Karpas-422 (cell line): ENCODE results near the gene WDPCP. TPM values are rescaled to one million over a fixed set of nuclear protein-coding genes. Genes with fewer than 3 reads are reported as not detected.

Source experiments
- DNase-seq: peaks from one replicate; pipeline ENCODE4 v3.0.0-alpha.2; 2015
- H2AFZ ChIP-seq: fragments of 200-600 bp; sonication (generic); 2 replicates; pipeline ENCODE4 v1.6.1; 2014; ENCODE audit warnings: antibody characterized with exemption, low read length, mixed read lengths
- H3K27ac ChIP-seq: fragments of 200-600 bp; sonication (generic); 2 replicates; pipeline ENCODE4 v1.5.1; 2014; ENCODE audit warnings: mild to moderate bottlenecking, low read length, moderate library complexity
- H3K27me3 ChIP-seq: fragments of 200-600 bp; sonication (generic); 2 replicates; pipeline ENCODE4 v1.6.1; 2014; ENCODE audit warnings: low read length, mixed read lengths
- H3K36me3 ChIP-seq: fragments of 200-600 bp; sonication (generic); 2 replicates; pipeline ENCODE4 v1.6.1; 2014; ENCODE audit warnings: low read length, mixed read lengths; ENCODE audit not compliant: insufficient read depth
- H3K4me1 ChIP-seq: fragments of 200-600 bp; sonication (generic); 2 replicates; pipeline ENCODE4 v1.6.1; 2014; ENCODE audit warnings: mild to moderate bottlenecking, low read length, mixed read lengths
- H3K4me2 ChIP-seq: fragments of 200-600 bp; sonication (generic); 2 replicates; pipeline ENCODE4 v1.6.1; 2014; ENCODE audit warnings: low read length, low read depth, mild to moderate bottlenecking; ENCODE audit not compliant: poor library complexity, severe bottlenecking
- H3K4me3 ChIP-seq: fragments of 200-600 bp; sonication (generic); 2 replicates; pipeline ENCODE4 v1.5.1; 2014; ENCODE audit warnings: mild to moderate bottlenecking, antibody characterized with exemption, low read length, mixed read lengths
- H3K79me2 ChIP-seq: fragments of 200-600 bp; sonication (generic); 2 replicates; pipeline ENCODE4 v1.6.1; 2014; ENCODE audit warnings: mild to moderate bottlenecking, low read length, mixed read lengths
- H3K9ac ChIP-seq: fragments of 200-600 bp; sonication (generic); 2 replicates; pipeline ENCODE4 v1.6.0; 2014; ENCODE audit warnings: low read length
- H3K9me2 ChIP-seq: fragments of 200-600 bp; sonication (generic), shearing (Covaris generic); replicated peaks from 2 replicates; pipeline ENCODE4 v1.6.0; 2014; ENCODE audit warnings: mild to moderate bottlenecking, low read length, moderate library complexity; ENCODE audit not compliant: insufficient read depth
- H3K9me3 ChIP-seq: fragments of 300-700, 200-600 bp; sonication (generic); 2 replicates; pipeline ENCODE4 v1.6.1; 2014; ENCODE audit warnings: low read length, mixed read lengths
- H4K20me1 ChIP-seq: fragments of 200-600 bp; sonication (generic); 2 replicates; pipeline ENCODE4 v1.6.1; 2014; ENCODE audit warnings: mild to moderate bottlenecking, antibody characterized with exemption, low read length, low read depth; ENCODE audit not compliant: insufficient read depth
- total RNA-seq: library from RNA; depleted of rRNA; stranded (reverse); fragments of >200 nt; shearing (Covaris generic); gene quantifications from 2 replicates; pipeline ENCODE4 v1.2.3, GENCODE V29; 2014; ENCODE audit warnings: low replicate concordance

The WDPCP gene
- total RNA-seq, 1 experiment from 2014 or later: 20.8 TPM

GRCh38 chr2:63463142-63463541 is 125.1 kb downstream of the WDPCP start:
- no peaks in the 10 kb centered on the region for H3K79me2 ChIP-seq
- no peaks in the 10 kb centered on the region for H3K9me2 ChIP-seq
- H3K4me1 ChIP-seq: no peaks in the 10 kb centered on the region
- peaks cover 4% of the 10 kb centered on the region; the same call in 1 of the 2 replicates for H3K9me3 ChIP-seq
- H4K20me1 ChIP-seq: no peaks in the 10 kb centered on the region
- H3K27me3 ChIP-seq: no peaks in the 10 kb centered on the region
- no peak overlapping the region for H3K4me3 ChIP-seq
- H3K36me3 ChIP-seq: no peaks in the 10 kb centered on the region
- H3K9ac ChIP-seq: no peak overlapping the region
- DNase-seq: no peak
- no peak overlapping the region for H2AFZ ChIP-seq
- H3K4me2 ChIP-seq: no peak overlapping the region
- no peak overlapping the region for H3K27ac ChIP-seq

GRCh38 chr2:63446658-63447057 is 141.6 kb downstream of the WDPCP start:
- H3K4me1 ChIP-seq: no peaks in the 10 kb centered on the region
- no peak overlapping the region for H3K4me2 ChIP-seq
- no peaks in the 10 kb centered on the region for H4K20me1 ChIP-seq
- no peaks in the 10 kb centered on the region for H3K9me3 ChIP-seq
- no peak overlapping the region for H3K4me3 ChIP-seq
- no peak for DNase-seq
- H3K9me2 ChIP-seq: no peaks in the 10 kb centered on the region
- H3K9ac ChIP-seq: no peak overlapping the region
- no peaks in the 10 kb centered on the region for H3K36me3 ChIP-seq
- no peaks in the 10 kb centered on the region for H3K79me2 ChIP-seq
- no peak overlapping the region for H3K27ac ChIP-seq
- H3K27me3 ChIP-seq: no peaks in the 10 kb centered on the region
- H2AFZ ChIP-seq: no peak overlapping the region

GRCh38 chr2:63444565-63445288 is 143.6 kb downstream of the WDPCP start:
- Histone ChIP-seq H4K20me1 (no peaks in the 10 kb centered on the region), H3K27ac (no peak overlapping the region), H3K27me3 (no peaks in the 10 kb centered on the region), H3K9ac (no peak overlapping the region), H3K9me3 (no peaks in the 10 kb centered on the region), H3K79me2 (no peaks in the 10 kb centered on the region), H2AFZ (no peak overlapping the region), H3K9me2 (no peaks in the 10 kb centered on the region), H3K36me3 (no peaks in the 10 kb centered on the region), H3K4me3 (no peak overlapping the region), H3K4me1 (no peaks in the 10 kb centered on the region), H3K4me2 (no peak overlapping the region)
- DNase-seq: no peak

GRCh38 chr2:63440612-63441011 is 147.7 kb downstream of the WDPCP start:
- Histone ChIP-seq H4K20me1 (no peaks in the 10 kb centered on the region), H3K4me1 (no peaks in the 10 kb centered on the region), H3K27me3 (no peaks in the 10 kb centered on the region), H3K9me2 (no peaks in the 10 kb centered on the region), H3K27ac (no peak overlapping the region), H3K4me3 (no peak overlapping the region), H3K4me2 (no peak overlapping the region), H3K9me3 (no peaks in the 10 kb centered on the region), H3K36me3 (no peaks in the 10 kb centered on the region), H3K79me2 (no peaks in the 10 kb centered on the region), H3K9ac (no peak overlapping the region), H2AFZ (no peak overlapping the region)
- no peak for DNase-seq

- no peaks in the 10 kb centered on the region for H3K4me1 ChIP-seq
- H3K4me2 ChIP-seq: no peak overlapping the region
- H3K27ac ChIP-seq: no peak overlapping the region
- no peaks in the 10 kb centered on the region for H3K27me3 ChIP-seq
- no peaks in the 10 kb centered on the region for H4K20me1 ChIP-seq
- H3K9ac ChIP-seq: no peak overlapping the region
- no peak overlapping the region for H3K4me3 ChIP-seq
- DNase-seq: no peak
- no peaks in the 10 kb centered on the region for H3K79me2 ChIP-seq
- H2AFZ ChIP-seq: no peak overlapping the region
- H3K9me2 ChIP-seq: no peaks in the 10 kb centered on the region
- H3K36me3 ChIP-seq: no peaks in the 10 kb centered on the region
- H3K9me3 ChIP-seq: no peaks in the 10 kb centered on the region
Observed at GRCh38 chr2:63438181-63438580, 150.1 kb downstream of the WDPCP start.

GRCh38 chr2:63436488-63436887 is 151.8 kb downstream of the WDPCP start:
- Histone ChIP-seq H3K4me2 (no peak overlapping the region), H3K4me3 (no peak overlapping the region), H2AFZ (no peak overlapping the region), H4K20me1 (no peaks in the 10 kb centered on the region), H3K9ac (no peak overlapping the region), H3K9me2 (no peaks in the 10 kb centered on the region), H3K36me3 (no peaks in the 10 kb centered on the region), H3K4me1 (no peaks in the 10 kb centered on the region), H3K27ac (no peak overlapping the region), H3K9me3 (no peaks in the 10 kb centered on the region), H3K27me3 (no peaks in the 10 kb centered on the region), H3K79me2 (no peaks in the 10 kb centered on the region)
- DNase-seq: no peak

- no peaks in the 10 kb centered on the region for H3K9me3 ChIP-seq
- no peaks in the 10 kb centered on the region for H3K36me3 ChIP-seq
- H3K4me3 ChIP-seq: no peak overlapping the region
- H3K4me2 ChIP-seq: no peak overlapping the region
- H4K20me1 ChIP-seq: no peaks in the 10 kb centered on the region
- no peaks in the 10 kb centered on the region for H3K27me3 ChIP-seq
- H3K79me2 ChIP-seq: no peaks in the 10 kb centered on the region
- no peak overlapping the region for H3K27ac ChIP-seq
- H2AFZ ChIP-seq: no peak overlapping the region
- H3K9ac ChIP-seq: no peak overlapping the region
- H3K9me2 ChIP-seq: no peaks in the 10 kb centered on the region
- no peak for DNase-seq
- no peaks in the 10 kb centered on the region for H3K4me1 ChIP-seq
Observed at GRCh38 chr2:63435070-63435469, 153.2 kb downstream of the WDPCP start.

- H3K4me1 ChIP-seq: no peaks in the 10 kb centered on the region
- no peaks in the 10 kb centered on the region for H3K27me3 ChIP-seq
- H3K4me3 ChIP-seq: no peak overlapping the region
- no peak overlapping the region for H3K27ac ChIP-seq
- no peak overlapping the region for H3K4me2 ChIP-seq
- no peaks in the 10 kb centered on the region for H3K9me2 ChIP-seq
- H2AFZ ChIP-seq: no peak overlapping the region
- no peaks in the 10 kb centered on the region for H4K20me1 ChIP-seq
- no peak overlapping the region for H3K9ac ChIP-seq
- no peaks in the 10 kb centered on the region for H3K36me3 ChIP-seq
- no peak for DNase-seq
- no peaks in the 10 kb centered on the region for H3K9me3 ChIP-seq
- H3K79me2 ChIP-seq: no peaks in the 10 kb centered on the region
Observed at GRCh38 chr2:63434024-63435001, 154.0 kb downstream of the WDPCP start.
